ENCODE results near the gene AGPAT4.

The AGPAT4 gene

GRCh38 chr6:161163466-161164181 is 110.2 kb downstream of the AGPAT4 start:
- TF ChIP-seq, protein P1, sequence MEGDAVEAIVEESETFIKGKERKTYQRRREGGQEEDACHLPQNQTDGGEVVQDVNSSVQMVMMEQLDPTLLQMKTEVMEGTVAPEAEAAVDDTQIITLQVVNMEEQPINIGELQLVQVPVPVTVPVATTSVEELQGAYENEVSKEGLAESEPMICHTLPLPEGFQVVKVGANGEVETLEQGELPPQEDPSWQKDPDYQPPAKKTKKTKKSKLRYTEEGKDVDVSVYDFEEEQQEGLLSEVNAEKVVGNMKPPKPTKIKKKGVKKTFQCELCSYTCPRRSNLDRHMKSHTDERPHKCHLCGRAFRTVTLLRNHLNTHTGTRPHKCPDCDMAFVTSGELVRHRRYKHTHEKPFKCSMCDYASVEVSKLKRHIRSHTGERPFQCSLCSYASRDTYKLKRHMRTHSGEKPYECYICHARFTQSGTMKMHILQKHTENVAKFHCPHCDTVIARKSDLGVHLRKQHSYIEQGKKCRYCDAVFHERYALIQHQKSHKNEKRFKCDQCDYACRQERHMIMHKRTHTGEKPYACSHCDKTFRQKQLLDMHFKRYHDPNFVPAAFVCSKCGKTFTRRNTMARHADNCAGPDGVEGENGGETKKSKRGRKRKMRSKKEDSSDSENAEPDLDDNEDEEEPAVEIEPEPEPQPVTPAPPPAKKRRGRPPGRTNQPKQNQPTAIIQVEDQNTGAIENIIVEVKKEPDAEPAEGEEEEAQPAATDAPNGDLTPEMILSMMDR (IDR thresholded peaks at IDR 0.05; ENCODE audit: low read length): no peak
- TF ChIP-seq EZH2 (IDR thresholded peaks at IDR 0.05; ENCODE audit: borderline replicate concordance, low read length): no peak

DNA sequence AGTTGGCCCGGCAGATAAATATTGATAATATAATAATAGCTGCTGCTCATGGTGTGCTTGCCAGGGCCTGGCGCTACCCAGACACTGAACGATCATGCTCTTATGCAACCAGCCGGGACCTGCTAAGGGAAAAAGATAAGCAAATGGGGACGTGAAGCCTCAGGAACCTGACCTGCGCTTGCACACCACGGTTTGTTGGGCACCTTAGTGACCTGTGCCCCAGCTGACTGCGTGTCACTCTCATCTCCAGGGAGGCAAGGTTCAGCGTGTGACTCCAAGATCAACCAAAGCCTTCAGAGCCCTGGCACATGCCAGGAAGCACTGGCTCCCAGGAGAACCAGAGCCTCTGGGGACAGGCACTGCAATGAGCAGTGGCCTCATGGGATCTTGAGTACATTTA is 111.1 kb downstream of the AGPAT4 start:
- Histone ChIP-seq H3K4me3 (ENCODE audit: low read depth, low read length, poor library complexity, severe bottlenecking) (no peak overlapping the region), H2AFZ (ENCODE audit: low read length) (no peak overlapping the region), H3K9me3 (ENCODE audit: low read length) (no peaks in the 10 kb centered on the region), H3K4me2 (ENCODE audit: low read length) (no peak overlapping the region), H3F3A (ENCODE audit: insufficient read depth, low read length) (no peaks in the 10 kb centered on the region), H3K36me3 (ENCODE audit: insufficient read depth, low read length) (no peaks in the 10 kb centered on the region), H3K27me3 (ENCODE audit: insufficient read depth, low read length) (peaks cover 6% of the 10 kb centered on the region; the same call in 1 of the 2 replicates), H3K4me1 (ENCODE audit: insufficient read depth, low read length, severe bottlenecking) (no peaks in the 10 kb centered on the region), H3K9me2 (ENCODE audit: low read depth, low read length) (no peaks in the 10 kb centered on the region), H3K79me2 (ENCODE audit: insufficient read depth, low read length) (no peaks in the 10 kb centered on the region), H3K9ac (ENCODE audit: low read length) (no peak overlapping the region), H4K20me1 (ENCODE audit: insufficient read depth, low read length) (no peaks in the 10 kb centered on the region), H3K27ac (ENCODE audit: low read depth, low read length, poor library complexity, severe bottlenecking) (no peak overlapping the region)
- TF ChIP-seq EZH2 (IDR thresholded peaks at IDR 0.05; ENCODE audit: borderline replicate concordance, low read length): no peak
- TF ChIP-seq, protein P1 (IDR thresholded peaks at IDR 0.05; ENCODE audit: low read length): no peak

More at GRCh38 chr6:161163466-161164181, 110.2 kb downstream of the AGPAT4 start:
- H3F3A ChIP-seq (ENCODE audit: insufficient read depth, low read length): no peaks in the 10 kb centered on the region
- H3K27me3 ChIP-seq (ENCODE audit: insufficient read depth, low read length): peaks cover 6% of the 10 kb centered on the region; the same call in 1 of the 2 replicates
- H4K20me1 ChIP-seq (ENCODE audit: insufficient read depth, low read length): no peaks in the 10 kb centered on the region
- H2AFZ ChIP-seq (ENCODE audit: low read length): no peak overlapping the region
- no peaks in the 10 kb centered on the region for H3K4me1 ChIP-seq (ENCODE audit: insufficient read depth, low read length, severe bottlenecking)
- H3K4me3 ChIP-seq (ENCODE audit: low read depth, low read length, poor library complexity, severe bottlenecking): no peak overlapping the region
- no peaks in the 10 kb centered on the region for H3K79me2 ChIP-seq (ENCODE audit: insufficient read depth, low read length)
- no peak overlapping the region for H3K4me2 ChIP-seq (ENCODE audit: low read length)
- H3K9ac ChIP-seq (ENCODE audit: low read length): no peak overlapping the region
- H3K36me3 ChIP-seq (ENCODE audit: insufficient read depth, low read length): no peaks in the 10 kb centered on the region
- H3K9me3 ChIP-seq (ENCODE audit: low read length): no peaks in the 10 kb centered on the region
- H3K27ac ChIP-seq (ENCODE audit: low read depth, low read length, poor library complexity, severe bottlenecking): no peak overlapping the region
- no peaks in the 10 kb centered on the region for H3K9me2 ChIP-seq (ENCODE audit: low read depth, low read length)

- Histone ChIP-seq H3K36me3 (ENCODE audit: insufficient read depth, low read length) (no peaks in the 10 kb centered on the region), H3K4me2 (ENCODE audit: low read length) (no peak overlapping the region)
- TF ChIP-seq, protein P1 (IDR thresholded peaks at IDR 0.05; ENCODE audit: low read length): no peak
- no peak for TF ChIP-seq EZH2 (IDR thresholded peaks at IDR 0.05; ENCODE audit: borderline replicate concordance, low read length)
Observed at GRCh38 chr6:161161889-161162624, 111.8 kb downstream of the AGPAT4 start.

More at GRCh38 chr6:161161889-161162624, 111.8 kb downstream of the AGPAT4 start:
- Histone ChIP-seq H3K27me3 (ENCODE audit: insufficient read depth, low read length) (peaks cover 6% of the 10 kb centered on the region; the same call in 1 of the 2 replicates), H3K9me3 (ENCODE audit: low read length) (no peaks in the 10 kb centered on the region), H3K4me1 (ENCODE audit: insufficient read depth, low read length, severe bottlenecking) (no peaks in the 10 kb centered on the region), H3K4me3 (ENCODE audit: low read depth, low read length, poor library complexity, severe bottlenecking) (no peak overlapping the region), H4K20me1 (ENCODE audit: insufficient read depth, low read length) (no peaks in the 10 kb centered on the region), H3K27ac (ENCODE audit: low read depth, low read length, poor library complexity, severe bottlenecking) (no peak overlapping the region), H3K9me2 (ENCODE audit: low read depth, low read length) (no peaks in the 10 kb centered on the region), H3K9ac (ENCODE audit: low read length) (no peak overlapping the region), H2AFZ (ENCODE audit: low read length) (no peak overlapping the region), H3K79me2 (ENCODE audit: insufficient read depth, low read length) (no peaks in the 10 kb centered on the region), H3F3A (ENCODE audit: insufficient read depth, low read length) (no peaks in the 10 kb centered on the region)

Measured in OCI-LY1 (cell line).